ENCODE data around the gene TM4SF18.
A peak's percentile ranks its signal among the peaks of the same experiment; 100 is the strongest.

The TM4SF18 gene

DNA sequence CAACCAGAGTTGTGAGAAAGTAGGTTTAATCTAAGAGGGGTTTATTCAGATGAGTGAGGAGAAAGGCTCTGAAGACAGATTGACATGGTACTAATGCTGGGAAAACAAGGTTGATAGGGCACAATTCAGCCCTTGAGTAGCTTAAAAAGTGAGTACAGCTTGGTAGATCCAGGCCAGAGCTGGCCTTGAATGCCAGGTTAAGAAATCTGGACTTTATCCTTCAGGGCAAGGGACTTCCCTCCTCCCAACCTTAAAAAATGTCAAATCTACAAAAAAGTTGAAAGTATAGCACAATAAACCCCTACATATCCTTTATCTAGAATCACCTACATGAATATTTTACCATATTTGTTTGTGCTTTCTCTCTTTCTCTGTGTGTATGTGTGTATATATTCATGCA, 7.9 kb downstream of the TM4SF18 start:
- no peak for DNase-seq

DNA sequence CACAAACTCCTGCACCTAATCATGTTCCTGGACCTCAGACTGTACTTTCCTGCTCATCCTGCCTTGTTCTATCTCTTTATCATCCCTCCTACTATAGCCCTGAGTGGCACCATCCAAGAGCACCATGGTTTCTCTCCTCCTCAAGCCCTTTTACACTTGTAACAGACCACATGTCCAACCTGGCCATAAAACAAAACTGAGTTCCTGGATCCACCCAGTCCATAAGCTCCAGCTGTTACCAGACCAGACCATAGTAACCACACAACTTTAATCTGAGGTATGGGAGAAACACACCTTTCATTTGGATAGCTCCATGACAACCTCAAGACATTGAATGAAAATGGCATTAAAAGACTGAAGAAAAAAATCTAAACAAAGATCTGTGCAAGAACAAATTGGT, 9.1 kb downstream of the TM4SF18 start:
- DNase-seq: no peak

DNA sequence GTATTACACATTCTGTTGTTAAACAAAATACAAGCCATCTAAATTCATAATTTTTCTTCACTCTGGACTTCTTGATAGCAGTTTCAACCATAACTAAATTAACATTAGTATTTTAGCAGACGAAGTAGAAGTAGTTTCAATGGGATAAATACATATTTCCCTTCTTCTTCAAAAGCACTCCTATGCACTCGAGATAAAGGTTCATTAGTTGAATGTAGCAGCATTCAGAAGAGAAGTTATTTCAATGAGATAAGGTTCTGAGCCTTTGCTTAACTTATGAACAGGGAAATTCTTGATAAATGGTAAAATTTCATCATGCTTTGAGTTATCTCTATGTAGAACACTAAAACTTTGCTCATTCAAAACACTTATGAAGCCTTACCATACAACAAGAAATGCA, 11.8 kb downstream of the TM4SF18 start:
- DNase-seq: no peak

DNA sequence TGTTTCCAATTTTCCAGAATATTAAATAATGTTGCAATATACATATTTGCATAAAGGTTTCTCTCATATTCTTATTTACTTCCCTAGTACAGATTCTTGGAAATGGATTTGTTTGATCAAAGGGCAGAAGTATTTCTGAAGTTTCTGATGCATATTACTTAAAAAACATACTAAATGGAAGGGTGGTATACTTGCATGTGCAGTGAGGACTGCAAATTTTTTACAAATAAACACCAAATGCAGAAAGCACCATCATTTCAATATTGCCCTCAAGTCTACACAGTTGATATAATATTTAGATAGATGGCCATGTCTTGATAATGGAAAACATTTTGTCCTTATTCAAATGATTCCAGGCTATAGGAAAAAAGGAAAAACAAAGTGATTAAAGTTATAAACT, 12.3 kb downstream of the TM4SF18 start:
- no peak for DNase-seq

DNA sequence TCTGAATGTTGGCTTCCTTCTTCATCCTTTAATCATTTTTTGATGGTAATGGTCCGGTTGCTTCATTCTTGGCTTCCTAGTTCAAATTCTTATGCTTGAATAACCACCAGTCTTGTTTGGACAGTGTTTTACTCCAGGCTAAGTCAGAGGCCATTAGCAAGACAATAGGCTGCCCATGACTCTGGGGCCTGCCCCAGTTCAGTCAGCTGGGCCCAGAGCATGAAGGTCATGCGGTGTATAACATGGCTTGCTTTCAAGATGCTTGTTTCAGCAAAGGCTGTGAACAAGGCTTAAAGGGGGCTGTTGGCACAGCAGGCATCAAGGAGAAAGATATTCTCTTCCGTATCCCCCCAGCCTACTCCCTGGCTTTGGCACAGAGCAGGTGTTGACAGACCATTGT, 13.7 kb downstream of the TM4SF18 start:
- DNase-seq: no peak

DNA sequence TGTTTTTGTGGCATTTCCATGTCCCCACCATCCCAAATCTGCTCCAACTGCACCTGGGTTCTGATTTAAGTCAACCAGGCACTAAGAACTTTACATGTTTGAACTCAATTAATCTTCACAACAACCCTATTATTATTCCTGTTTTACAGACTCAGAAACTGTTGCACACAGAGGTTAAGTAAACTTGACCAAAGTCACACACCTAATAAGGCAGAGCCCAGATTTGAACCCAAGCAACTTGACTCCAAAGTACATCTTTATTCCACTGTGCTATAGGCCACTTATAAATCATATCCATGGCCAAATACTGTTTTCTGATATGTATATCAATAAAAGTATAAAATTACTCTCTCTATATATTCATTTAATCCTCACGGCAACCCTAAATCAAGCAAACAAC, 16.4 kb downstream of the TM4SF18 start:
- DNase-seq: no peak

DNA sequence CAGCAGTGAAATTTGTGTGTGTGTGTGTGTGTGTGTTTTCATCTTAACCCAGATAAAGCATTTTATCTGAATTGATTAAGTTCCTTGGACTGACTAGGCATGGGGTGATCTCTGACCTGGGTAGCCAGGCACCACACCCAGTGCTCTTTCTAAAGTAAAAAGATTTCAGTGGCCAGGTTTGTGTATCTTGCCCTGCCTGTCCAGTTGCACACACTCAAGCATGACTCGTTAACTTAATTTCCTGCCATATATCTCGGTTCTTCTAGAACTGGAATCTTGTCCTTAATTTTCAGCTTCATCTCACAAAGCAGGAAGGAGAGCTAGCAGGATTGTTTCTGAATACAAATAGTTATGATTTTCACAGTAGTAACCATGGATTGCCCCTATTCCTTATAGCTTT, 17.0 kb downstream of the TM4SF18 start:
- DNase-seq: no peak

DNA sequence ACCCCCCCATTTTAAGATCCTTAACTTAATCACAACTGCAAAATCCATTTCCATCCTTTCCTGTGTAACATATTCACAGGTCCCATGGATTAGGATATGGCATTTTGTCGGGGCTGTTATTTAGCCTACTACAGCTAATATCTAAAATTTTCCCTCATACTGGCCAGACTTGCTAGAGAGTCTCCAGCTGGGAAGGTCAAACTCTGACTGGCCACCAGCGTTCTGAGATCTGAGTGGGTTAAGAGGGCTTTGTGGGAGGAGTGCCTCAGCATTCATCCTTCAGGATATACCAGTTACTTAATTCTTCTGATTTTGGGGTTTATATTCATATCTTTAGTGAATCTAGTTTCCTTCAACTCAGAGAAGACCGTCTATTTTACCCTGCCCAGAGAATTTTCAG, 17.7 kb downstream of the TM4SF18 start:
- DNase-seq: no peak

DNA sequence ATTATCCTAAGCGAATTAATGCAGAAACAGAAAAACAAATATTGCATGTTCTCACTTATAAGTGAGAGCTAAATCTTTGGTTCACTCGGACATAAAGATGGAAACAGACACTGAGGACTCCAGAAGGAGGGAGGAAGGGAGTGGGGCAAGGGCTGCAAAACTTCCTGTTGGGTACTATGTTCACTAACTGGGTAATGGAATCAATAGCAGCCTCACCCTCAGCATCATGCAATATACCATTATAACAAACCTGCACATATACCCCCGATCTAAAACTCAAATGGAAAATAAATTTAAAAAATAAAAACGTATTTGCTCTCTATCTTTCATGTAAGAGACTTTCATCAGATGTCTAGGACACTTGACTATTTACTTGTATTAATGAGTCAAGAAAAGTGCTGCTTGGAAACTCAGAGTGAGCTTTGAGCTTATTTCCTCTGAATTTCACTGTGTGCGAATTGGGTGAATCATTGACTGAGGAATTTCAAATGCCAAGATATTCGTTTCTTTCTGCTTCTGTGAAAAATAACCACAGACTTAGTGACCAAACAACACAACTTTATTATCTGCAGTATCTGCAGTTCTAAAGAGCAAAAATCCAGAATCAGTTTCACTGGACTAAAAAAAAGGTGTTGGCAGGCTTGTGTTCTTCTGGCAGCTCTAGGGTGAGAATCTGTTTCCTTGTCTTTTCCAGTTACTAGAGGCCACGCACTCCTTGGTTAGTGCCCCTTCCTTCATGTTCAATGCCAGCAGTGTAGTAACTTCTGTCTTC, 18.4 kb downstream of the TM4SF18 start:
- no peak for DNase-seq

DNA sequence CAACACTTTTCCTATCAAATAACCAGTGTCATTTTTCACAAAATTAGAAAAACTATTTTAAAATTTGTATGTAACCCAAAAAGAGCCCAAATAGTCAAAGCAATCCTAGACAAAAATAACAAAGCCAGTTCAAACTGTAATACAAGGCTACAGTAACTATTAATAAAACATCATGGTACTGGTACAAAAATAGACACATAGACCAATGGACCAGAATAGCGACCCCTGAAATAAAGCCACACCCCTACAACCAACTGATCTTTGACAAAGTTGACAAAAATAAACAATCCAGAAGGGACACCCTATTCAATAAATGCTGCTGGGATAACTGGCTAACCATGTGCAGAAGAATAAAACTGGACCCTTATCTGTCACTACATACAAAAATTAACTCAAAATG, 19.9 kb downstream of the TM4SF18 start:
- no peak for DNase-seq

DNA sequence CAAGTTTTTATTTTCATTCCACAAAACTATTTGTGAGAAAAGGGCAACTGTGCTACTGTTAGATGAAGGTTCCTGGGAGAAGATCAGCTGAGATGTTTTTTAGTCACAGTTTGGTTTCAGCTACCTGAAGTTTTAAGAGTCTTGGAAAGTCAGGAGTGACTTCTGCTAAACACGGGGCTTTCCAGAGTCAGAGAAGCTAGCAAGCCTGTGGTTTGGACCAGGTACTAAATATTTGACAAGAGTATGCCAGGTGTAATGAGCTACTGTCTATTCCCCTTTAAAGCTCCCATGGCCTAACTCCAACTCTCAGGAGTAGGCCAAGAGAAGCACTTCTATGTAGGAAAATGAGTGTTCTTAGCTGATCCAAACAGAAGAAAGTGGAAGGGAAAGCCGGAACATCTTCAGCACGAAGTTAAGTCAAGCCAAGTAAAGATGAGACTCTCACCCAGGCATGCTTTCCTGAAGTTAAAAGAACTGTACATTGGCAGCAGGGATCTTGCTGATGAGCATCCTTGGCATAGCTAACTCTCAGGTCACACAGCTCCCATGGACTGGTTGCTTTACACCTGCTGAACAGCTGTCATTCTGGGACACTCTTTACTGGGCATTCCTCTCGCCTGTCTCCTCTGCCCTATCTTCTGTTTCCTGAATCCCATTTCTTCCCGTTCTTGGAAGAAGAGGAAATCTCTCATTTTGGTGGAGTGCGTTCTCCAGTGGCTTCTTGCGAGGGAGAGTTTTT, 22.5 kb downstream of the TM4SF18 start:
- no peak for DNase-seq

DNA sequence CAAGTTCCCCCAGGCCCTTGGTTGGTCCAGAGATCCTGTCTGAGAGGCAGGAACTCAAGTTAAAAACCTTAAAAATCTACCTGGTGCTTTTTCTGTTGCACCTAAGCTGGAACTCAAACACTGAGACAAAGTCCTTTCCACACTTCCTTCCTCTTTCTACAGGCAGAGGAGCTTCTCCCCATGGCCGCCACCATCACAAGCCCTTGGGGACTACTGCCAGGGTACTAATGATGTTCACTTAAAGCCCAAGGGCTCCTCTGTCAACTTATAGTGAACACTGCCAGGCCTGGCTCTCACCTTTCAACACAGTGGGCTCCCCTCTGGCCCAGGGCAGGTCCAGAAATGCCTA, 26.0 kb downstream of the TM4SF18 start:
- no peak for DNase-seq

DNA sequence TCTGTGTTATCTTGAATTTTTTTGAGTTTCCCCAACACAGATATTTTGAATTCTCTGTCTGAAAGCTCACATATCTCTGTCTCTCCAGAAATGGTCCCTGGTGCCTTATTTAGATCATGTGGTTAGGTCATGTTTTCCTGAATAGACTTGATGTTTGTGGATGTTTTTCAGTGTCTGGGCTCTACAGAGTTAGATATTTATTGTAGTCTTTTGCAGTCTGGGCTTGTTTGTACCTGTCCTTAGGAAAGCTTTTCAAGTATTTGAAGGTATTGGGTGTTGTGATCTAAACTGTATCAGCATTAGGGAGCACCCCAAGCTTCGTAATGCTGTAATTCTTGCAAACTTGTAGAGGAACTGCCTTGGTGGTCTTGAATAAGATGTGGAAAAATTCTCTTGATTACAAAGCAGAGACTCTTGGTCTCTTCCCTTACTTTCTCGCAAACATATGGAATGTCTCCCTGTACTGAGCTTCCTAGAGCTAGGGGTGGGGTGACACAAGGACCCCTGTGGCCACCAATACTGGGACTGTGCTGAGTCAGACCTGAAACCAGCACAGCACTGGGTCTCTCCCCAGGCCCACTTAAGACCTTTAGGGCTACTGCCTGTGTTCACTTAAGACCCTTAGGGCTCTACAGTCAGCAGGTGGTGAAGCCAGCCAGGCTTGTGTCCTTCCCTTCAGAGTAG, 26.5 kb downstream of the TM4SF18 start:
- DNase-seq: no peak

DNA sequence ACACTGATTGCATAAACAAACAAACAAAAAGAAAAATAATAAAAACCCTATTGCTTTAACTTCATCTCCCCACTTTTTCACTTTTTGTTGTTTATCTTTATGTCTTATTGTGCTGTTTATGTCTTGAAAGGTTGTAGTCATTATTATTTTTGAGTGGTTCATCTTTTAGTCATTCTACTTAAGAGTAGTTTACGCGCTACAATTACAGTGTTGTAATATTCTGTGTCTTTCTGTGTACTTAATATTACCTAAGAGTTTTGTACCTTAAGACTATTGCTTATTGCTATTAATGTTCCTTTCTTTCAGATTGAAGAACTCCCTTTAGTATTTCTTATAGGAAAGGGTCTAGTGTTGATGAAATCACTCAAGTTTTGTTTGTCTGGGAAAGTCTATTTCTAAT, 28.1 kb downstream of the TM4SF18 start:
- DNase-seq: no peak

DNA sequence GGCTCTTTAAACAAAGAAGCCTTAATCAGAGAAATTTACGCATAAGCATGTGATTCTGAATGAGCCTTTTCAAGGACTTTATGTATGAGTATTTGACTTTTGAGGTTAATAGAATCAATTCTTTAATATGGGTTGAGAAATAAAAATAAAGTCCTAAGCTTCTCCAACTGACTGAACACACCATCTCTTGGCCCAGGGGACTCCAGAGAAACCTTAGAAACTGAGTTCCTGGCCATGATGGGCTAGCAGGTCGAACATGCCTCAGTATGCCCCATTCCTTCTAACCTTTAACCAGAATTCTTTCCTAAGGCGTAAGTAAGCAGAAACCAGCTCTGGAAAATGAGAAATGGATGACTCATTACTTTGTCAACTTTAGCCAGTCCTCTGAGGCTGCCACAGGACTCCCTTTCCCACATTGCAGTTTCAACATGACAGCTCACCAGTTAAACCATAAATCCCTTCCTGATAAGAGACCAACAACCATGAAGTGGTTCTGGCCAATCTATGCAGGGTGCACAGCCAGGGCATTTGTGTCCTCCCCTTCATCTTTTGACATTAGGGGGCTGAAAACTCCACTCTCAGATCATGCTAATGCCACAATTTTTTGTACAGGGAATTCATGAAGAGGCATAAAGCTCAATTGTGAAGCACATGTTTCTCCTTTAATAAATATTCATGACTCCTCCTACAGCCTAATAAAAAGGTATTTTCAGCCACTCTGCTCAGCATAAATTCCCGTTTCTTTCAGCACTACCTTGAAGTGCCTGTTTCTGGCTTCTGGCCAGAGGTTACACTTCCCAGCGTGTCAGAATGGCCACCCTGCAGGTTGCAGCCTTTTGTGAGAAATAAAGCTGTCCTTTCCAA, 33.3 kb downstream of the TM4SF18 start:
- DNase-seq: peak; percentile 83

DNA sequence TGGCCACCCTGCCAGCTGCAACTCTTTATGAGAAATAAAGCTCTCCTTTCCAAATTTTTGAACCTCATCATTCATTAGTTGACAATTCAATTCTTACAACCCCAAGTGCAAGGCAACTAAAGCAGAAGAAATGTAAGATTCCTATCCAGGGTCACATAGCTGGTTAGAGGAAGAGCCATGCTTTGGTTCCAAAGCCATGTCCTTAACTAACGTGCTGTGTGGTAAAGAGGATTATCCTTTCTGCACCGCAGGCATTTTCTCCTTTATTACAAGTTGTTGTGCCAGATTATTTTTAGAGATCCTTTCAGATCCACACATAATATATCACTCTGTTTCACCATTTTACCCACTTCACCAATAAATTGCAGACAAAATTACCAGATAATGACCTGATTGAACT, 36.5 kb downstream of the TM4SF18 start:
- no peak for DNase-seq

DNA sequence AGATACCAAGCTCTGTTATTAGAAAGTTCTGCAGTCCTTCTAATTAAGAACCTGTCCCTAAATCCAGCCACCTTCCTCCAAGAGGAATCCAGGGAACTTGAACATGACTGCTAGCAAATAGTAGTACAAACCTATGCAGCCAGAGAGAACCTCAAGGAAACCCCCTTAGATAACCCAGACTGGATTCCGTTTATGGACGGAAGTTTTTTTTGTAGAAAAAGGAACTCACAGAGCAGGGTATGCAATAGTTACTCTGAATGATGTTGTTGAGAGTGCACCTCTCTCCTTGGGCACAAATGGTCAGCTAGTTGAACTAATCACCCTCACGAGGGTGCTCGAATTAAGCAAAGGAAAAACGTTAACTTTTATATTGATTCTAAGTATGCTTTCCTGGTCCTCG, 40.8 kb downstream of the TM4SF18 start:
- DNase-seq: no peak

DNA sequence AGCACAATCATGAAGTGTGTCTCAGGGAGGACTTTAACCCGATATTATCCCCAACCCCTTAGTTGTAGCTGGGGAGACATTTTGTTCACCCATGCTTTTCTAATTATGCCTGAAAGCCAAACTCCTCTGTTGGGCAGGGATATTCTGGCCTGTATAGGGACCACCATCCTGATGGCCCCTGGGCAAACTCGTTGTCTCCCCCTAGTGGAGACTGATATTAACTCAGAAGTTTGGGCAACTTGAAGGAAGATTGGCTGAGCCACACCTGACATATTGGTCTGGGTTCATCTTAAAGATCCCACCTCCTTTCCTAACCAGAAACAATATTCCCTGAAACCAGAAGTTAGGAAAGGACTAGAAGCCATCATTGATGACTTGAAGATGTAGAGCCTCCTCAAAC, 42.3 kb downstream of the TM4SF18 start:
- DNase-seq: peak; percentile 15

DNA sequence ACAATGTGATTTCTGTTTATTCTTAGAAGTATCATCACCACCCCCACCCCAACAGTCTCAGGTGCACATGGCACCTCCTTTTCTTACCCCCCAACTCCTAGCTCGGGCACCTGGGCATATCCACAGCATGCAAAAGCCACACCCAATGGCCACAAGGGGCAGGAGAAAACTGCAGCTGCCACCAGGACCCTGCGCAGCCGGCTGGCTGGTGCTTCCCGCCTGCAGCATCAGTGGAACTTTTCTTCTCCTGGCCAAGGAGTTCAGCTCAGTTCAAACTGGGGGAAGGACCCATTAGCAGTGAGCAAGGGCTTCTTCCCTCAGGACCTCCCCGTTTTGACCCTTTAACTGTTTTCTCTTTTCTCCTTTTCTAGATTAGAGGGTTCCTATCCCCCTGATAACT, 44.8 kb downstream of the TM4SF18 start:
- DNase-seq: no peak

DNA sequence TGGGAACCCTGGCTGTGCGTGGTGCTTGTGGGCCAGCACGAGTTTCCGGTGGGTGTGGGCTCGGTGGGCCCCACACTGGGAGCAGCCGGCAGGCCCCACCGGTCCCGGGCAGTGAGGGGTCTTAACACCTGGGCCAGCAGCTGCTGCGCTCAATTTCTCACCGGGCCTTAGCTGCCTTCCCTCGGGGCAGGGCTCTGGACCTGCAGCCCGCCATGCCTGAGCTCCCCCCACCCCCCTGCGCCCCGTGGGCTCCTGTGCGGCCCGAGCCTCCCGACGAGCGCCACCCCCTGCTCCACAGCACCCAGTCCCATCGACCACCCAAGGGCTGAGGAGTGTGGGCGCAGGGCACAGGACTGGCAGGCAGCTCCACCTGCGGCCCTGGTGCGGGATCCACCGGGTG, 49.4 kb downstream of the TM4SF18 start:
- no peak for DNase-seq

DNA sequence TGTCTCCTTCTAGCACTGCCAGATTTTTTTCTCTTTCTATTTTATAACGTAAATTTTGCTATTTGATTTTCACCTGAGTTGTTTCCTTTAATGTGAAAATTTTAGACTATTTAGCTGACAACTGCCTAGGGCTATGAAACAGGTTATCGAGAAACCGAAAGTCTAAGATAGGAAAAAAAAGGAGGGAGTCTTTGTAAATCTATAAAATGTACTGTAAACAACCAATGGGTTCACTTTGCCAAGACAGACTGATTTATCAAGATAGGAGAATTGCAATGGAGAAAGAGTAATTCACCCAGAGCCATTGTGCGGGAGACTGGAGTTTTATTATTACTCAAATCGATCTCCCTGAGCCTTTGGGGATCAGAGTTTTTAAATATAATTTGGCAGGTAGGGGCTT, 50.0 kb downstream of the TM4SF18 start:
- DNase-seq: no peak

DNA sequence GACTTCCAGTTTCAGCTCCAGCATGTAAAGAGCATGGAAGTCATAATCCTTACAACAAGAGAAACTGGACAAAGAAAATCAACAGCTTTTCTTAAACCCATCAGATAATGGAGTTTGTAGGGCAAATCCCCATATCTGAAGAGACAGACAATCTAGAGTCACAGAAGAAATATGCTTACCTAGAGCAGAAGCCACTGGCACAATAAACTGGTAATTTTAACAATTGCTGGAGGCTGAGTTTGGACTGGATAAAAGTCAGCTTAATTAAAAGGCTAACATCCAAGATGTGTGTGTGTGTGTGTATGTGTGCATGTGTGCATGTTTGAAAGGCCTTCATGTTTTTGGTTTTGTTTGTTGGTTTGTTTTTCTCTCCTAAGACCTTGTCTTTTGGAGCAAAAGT, 50.6 kb downstream of the TM4SF18 start:
- DNase-seq: no peak

DNA sequence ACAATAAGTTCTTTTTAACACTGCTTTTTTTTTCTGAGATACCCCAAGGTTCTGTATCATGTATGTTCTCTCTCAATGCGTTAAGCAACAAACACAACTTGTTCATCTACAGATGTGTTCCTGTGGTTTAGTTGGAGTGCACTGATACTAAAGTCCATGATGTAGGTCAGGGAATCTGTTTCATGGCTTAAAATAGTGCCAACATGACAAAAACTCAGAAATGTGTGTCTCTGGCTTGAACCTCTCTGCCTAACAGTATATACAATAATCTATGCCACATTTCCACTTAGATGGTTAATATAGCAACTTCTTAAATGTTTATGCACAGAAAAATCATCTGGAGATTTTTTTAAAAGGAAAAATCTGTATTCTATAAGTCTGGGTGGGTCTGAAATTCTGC, 51.1 kb downstream of the TM4SF18 start:
- no peak for DNase-seq
